Measurements from ENCODE around the gene ARSD. TPM values are rescaled to one million over a fixed set of nuclear protein-coding genes. Genes with fewer than 3 reads are reported as not detected.

ARSD gene
- total RNA-seq, 1 donor from 2014 or later, result 19.8 TPM

DNA sequence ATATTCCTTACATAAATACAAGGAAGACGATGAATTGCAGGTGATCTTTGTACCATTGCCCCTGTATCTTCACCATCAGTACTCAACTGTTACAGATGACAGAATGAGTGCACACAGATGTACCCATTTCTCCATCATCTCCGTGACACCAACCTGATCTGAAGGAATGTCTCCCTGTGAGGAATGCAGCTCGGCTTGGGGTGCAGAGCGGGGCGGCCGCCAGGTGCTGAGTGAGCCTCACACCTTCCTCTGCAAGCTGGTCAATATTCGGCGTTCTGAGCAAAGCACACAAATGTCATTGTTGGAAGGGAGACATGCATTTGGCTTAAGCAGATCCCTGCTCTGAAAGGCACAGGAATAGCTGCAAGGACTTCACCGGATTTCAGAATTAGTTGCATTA is 7.4 kb downstream of the ARSD start:
- H3K27me3 Mint-ChIP-seq (ENCODE audit: unreplicated experiment), result peaks cover 6% of the 10 kb centered on the region
- no peak overlapping the region for H3K4me3 Mint-ChIP-seq (ENCODE audit: unreplicated experiment)
- no peaks in the 10 kb centered on the region for H3K4me1 Mint-ChIP-seq (ENCODE audit: unreplicated experiment)

DNA sequence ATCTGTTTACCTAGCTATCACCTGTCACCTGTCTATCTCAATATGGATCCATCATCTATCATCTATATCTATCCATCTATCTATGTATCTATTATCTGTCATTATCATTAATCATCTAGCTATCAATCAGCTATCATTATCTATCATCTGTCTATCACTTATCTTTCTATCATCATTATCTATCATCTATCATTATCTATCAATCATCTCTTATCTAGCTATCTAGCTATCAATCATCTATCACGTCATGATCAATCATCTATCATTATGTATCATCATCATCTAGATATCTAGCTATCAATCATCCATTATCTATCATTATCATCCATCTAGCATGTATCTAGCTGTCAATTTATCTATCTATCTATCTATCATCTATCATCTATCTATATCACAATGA is 7.9 kb downstream of the ARSD start:
- Mint-ChIP-seq H3K4me3 (ENCODE audit: unreplicated experiment) (no peak overlapping the region), H3K4me1 (ENCODE audit: unreplicated experiment) (no peaks in the 10 kb centered on the region), H3K27ac (ENCODE audit: unreplicated experiment) (no peak overlapping the region), H3K9me3 (ENCODE audit: unreplicated experiment) (no peaks in the 10 kb centered on the region), H3K27me3 (ENCODE audit: unreplicated experiment) (peaks cover 6% of the 10 kb centered on the region), H3K36me3 (ENCODE audit: low read depth, unreplicated experiment) (peaks cover 22% of the 10 kb centered on the region)
- TF ChIP-seq, protein P1, sequence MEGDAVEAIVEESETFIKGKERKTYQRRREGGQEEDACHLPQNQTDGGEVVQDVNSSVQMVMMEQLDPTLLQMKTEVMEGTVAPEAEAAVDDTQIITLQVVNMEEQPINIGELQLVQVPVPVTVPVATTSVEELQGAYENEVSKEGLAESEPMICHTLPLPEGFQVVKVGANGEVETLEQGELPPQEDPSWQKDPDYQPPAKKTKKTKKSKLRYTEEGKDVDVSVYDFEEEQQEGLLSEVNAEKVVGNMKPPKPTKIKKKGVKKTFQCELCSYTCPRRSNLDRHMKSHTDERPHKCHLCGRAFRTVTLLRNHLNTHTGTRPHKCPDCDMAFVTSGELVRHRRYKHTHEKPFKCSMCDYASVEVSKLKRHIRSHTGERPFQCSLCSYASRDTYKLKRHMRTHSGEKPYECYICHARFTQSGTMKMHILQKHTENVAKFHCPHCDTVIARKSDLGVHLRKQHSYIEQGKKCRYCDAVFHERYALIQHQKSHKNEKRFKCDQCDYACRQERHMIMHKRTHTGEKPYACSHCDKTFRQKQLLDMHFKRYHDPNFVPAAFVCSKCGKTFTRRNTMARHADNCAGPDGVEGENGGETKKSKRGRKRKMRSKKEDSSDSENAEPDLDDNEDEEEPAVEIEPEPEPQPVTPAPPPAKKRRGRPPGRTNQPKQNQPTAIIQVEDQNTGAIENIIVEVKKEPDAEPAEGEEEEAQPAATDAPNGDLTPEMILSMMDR (IDR thresholded peaks at IDR 0.05; ENCODE audit: unreplicated experiment), result no peak
- no peak for DNase-seq (ENCODE audit: low spot score)

More for the DNA sequence above, 7.4 kb downstream of the ARSD start:
- Mint-ChIP-seq H3K9me3 (ENCODE audit: unreplicated experiment) (no peaks in the 10 kb centered on the region), H3K36me3 (ENCODE audit: low read depth, unreplicated experiment) (peaks cover 18% of the 10 kb centered on the region), H3K27ac (ENCODE audit: unreplicated experiment) (no peak overlapping the region)
- TF ChIP-seq, protein P1 (IDR thresholded peaks at IDR 0.05; ENCODE audit: unreplicated experiment), result no peak
- DNase-seq (ENCODE audit: low spot score), result no peak

DNA sequence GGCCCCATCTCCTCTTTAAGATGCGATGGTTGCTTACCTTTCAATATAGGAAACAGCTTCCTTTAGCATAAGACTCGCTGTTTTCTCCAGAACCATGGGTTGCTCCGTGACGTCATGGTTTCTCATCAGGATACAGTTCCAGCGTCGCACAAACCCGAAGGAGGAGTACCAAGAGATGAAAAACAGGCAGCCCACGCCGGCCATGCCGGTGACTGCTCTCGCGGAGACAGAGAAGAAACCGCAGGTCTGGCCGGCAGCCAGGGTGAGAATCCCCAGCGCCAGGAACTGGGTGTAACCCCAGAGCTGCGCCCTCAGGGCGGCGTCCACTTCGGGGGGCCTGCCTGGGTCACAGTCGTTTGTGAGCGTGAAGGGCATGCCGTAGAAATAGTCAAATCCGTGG is 11.4 kb downstream of the ARSD start:
- Mint-ChIP-seq H3K27ac (ENCODE audit: unreplicated experiment) (no peak overlapping the region), H3K4me1 (ENCODE audit: unreplicated experiment) (no peaks in the 10 kb centered on the region), H3K9me3 (ENCODE audit: unreplicated experiment) (no peaks in the 10 kb centered on the region), H3K27me3 (ENCODE audit: unreplicated experiment) (peaks cover 6% of the 10 kb centered on the region), H3K4me3 (ENCODE audit: unreplicated experiment) (no peak overlapping the region), H3K36me3 (ENCODE audit: low read depth, unreplicated experiment) (peaks cover 25% of the 10 kb centered on the region)
- TF ChIP-seq, protein P1 (IDR thresholded peaks at IDR 0.05; ENCODE audit: unreplicated experiment), result no peak
- DNase-seq (ENCODE audit: low spot score), result no peak

DNA sequence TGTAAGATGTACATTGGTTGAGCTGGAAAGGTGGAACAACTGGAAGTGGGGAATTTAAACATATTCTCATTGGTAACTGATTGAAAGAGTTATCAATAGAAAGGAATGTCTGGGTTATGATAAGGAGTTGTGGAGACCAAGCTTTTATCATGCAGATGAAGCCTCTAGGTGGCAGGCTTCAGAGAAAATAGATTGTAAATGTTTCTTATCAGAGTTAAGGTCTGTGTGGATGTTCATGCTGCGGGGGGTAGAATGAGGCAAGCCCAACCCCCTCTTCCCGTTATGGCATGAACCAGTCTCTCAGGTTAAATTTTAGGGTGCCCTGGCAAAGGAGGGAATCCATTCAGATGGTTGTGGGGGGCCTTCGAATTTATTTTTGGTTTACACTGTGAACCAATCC is 16.0 kb downstream of the ARSD start:
- H3K4me3 Mint-ChIP-seq (ENCODE audit: unreplicated experiment), result no peak overlapping the region
- peaks cover 11% of the 10 kb centered on the region for H3K36me3 Mint-ChIP-seq (ENCODE audit: low read depth, unreplicated experiment)
- H3K4me1 Mint-ChIP-seq (ENCODE audit: unreplicated experiment), result no peaks in the 10 kb centered on the region
- TF ChIP-seq, protein P1 (IDR thresholded peaks at IDR 0.05; ENCODE audit: unreplicated experiment), result no peak
- no peak for DNase-seq (ENCODE audit: low spot score)
- H3K27me3 Mint-ChIP-seq (ENCODE audit: unreplicated experiment), result no peaks in the 10 kb centered on the region
- no peaks in the 10 kb centered on the region for H3K9me3 Mint-ChIP-seq (ENCODE audit: unreplicated experiment)
- H3K27ac Mint-ChIP-seq (ENCODE audit: unreplicated experiment), result no peak overlapping the region

DNA sequence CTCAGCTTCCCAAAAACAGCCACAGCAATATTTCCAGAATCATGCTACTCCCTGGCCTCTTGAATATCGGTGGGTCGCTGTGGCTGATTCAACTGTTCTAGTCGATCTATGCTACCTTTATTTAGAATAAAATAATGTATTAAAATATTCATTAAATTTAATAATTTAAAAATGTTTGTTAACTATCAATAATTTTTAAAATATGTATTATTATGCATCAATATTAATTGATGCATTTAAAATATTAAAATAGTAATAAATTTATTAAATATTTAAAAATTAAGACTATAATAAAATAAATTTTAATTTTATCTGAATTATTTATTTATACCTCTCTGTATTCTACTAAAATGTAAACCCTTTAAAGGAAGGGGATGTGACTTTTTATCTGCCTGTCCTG is 19.0 kb downstream of the ARSD start:
- TF ChIP-seq, protein P1 (IDR thresholded peaks at IDR 0.05; ENCODE audit: unreplicated experiment), result no peak
- DNase-seq (ENCODE audit: low spot score), result no peak
- H3K27ac Mint-ChIP-seq (ENCODE audit: unreplicated experiment), result no peak overlapping the region
- no peak overlapping the region for H3K4me3 Mint-ChIP-seq (ENCODE audit: unreplicated experiment)
- no peaks in the 10 kb centered on the region for H3K4me1 Mint-ChIP-seq (ENCODE audit: unreplicated experiment)
- no peaks in the 10 kb centered on the region for H3K9me3 Mint-ChIP-seq (ENCODE audit: unreplicated experiment)
- H3K27me3 Mint-ChIP-seq (ENCODE audit: unreplicated experiment), result no peaks in the 10 kb centered on the region
- peaks cover 15% of the 10 kb centered on the region for H3K36me3 Mint-ChIP-seq (ENCODE audit: low read depth, unreplicated experiment)

Data from endothelial cell (in vitro differentiated cells).